ENCODE measurements around the gene PROSER2. TPM values are rescaled to one million over a fixed set of nuclear protein-coding genes. Genes with fewer than 3 reads are reported as not detected.

The PROSER2 gene
- total and polyA plus RNA-seq, 9 of the 15 experiments (the other 6 are each of a cell fraction or from before 2014, with no cell fraction given) = 0.62 to 14.8 (median 2.9) TPM

DNA sequence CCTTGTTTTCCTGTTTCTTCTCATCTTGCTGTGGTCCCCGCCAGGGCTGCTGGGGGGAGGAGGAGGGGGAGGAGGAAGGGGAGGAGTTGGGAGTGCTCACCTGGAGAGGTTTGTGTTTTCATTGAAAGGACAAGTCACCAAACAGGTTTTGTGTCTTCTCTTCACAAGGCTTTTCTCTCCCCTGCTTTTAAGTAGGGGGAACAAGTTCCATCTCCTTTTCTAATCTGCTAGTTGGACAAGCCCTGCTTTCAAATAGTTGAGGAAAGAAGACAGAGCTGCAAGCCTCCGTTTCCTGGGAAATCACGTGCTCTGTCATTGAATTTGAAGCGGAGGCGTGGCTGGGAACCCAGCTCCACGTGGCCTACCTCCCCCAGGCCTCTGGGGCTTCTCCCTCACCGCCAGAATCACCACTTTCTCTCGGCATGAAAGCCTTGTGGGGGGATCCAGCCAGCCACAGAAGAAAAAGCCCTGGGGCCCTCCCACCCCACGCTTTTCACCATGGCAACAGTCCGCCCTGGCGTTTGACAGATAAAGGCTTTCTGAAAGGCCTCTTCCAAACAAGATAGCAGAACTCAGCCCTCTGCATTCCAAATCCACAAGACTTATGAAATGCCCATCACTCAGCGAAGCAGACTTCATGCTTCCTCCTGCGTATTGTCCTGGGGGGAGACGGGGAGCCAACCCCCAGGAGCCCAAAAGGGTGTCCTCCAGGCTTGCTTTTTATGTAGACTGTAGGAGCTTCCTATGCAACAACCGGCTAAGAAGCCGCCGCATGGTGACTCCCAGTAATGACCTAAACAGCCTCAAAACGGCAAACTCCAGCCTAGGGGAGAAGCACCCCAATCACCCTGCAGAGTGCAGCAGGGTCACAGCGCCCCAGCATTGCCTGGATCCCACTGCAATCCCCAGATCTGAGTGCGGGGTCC is 51.7 kb downstream of the PROSER2 start (continued):
- TF ChIP-seq, protein P1, sequence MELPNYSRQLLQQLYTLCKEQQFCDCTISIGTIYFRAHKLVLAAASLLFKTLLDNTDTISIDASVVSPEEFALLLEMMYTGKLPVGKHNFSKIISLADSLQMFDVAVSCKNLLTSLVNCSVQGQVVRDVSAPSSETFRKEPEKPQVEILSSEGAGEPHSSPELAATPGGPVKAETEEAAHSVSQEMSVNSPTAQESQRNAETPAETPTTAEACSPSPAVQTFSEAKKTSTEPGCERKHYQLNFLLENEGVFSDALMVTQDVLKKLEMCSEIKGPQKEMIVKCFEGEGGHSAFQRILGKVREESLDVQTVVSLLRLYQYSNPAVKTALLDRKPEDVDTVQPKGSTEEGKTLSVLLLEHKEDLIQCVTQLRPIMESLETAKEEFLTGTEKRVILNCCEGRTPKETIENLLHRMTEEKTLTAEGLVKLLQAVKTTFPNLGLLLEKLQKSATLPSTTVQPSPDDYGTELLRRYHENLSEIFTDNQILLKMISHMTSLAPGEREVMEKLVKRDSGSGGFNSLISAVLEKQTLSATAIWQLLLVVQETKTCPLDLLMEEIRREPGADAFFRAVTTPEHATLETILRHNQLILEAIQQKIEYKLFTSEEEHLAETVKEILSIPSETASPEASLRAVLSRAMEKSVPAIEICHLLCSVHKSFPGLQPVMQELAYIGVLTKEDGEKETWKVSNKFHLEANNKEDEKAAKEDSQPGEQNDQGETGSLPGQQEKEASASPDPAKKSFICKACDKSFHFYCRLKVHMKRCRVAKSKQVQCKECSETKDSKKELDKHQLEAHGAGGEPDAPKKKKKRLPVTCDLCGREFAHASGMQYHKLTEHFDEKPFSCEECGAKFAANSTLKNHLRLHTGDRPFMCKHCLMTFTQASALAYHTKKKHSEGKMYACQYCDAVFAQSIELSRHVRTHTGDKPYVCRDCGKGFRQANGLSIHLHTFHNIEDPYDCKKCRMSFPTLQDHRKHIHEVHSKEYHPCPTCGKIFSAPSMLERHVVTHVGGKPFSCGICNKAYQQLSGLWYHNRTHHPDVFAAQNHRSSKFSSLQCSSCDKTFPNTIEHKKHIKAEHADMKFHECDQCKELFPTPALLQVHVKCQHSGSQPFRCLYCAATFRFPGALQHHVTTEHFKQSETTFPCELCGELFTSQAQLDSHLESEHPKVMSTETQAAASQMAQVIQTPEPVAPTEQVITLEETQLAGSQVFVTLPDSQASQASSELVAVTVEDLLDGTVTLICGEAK (IDR thresholded peaks at IDR 0.05) = no peak
- TF ChIP-seq, protein P1 (CRISPR knock-in tag; IDR thresholded peaks at IDR 0.05) = no peak
- TF ChIP-seq NCOA1 (IDR thresholded peaks at IDR 0.05; ENCODE audit: low read depth) (no peak), TAF1 (IDR thresholded peaks at IDR 0.05; ENCODE audit: control insufficient read depth, extremely low read depth, insufficient read depth, low read length, severe bottlenecking) (no peak), YBX1 (IDR thresholded peaks at IDR 0.05) (no peak), CHD1 (IDR thresholded peaks at IDR 0.05; ENCODE audit: low read length) (no peak), ZNF175 (CRISPR knock-in tag; IDR thresholded peaks at IDR 0.05; ENCODE audit: low read depth) (no peak), SMARCA5 (IDR thresholded peaks at IDR 0.05) (no peak), WHSC1 (IDR thresholded peaks at IDR 0.05; ENCODE audit: low read length) (no peak)
- TF ChIP-seq, protein P2, sequence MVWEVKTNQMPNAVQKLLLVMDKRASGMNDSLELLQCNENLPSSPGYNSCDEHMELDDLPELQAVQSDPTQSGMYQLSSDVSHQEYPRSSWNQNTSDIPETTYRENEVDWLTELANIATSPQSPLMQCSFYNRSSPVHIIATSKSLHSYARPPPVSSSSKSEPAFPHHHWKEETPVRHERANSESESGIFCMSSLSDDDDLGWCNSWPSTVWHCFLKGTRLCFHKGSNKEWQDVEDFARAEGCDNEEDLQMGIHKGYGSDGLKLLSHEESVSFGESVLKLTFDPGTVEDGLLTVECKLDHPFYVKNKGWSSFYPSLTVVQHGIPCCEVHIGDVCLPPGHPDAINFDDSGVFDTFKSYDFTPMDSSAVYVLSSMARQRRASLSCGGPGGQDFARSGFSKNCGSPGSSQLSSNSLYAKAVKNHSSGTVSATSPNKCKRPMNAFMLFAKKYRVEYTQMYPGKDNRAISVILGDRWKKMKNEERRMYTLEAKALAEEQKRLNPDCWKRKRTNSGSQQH (CRISPR knock-in tag; IDR thresholded peaks at IDR 0.05) = 0 out of 2 replicates have a peak, but pooled peaks have one; percentile 19
- TF ChIP-seq, protein P3, sequence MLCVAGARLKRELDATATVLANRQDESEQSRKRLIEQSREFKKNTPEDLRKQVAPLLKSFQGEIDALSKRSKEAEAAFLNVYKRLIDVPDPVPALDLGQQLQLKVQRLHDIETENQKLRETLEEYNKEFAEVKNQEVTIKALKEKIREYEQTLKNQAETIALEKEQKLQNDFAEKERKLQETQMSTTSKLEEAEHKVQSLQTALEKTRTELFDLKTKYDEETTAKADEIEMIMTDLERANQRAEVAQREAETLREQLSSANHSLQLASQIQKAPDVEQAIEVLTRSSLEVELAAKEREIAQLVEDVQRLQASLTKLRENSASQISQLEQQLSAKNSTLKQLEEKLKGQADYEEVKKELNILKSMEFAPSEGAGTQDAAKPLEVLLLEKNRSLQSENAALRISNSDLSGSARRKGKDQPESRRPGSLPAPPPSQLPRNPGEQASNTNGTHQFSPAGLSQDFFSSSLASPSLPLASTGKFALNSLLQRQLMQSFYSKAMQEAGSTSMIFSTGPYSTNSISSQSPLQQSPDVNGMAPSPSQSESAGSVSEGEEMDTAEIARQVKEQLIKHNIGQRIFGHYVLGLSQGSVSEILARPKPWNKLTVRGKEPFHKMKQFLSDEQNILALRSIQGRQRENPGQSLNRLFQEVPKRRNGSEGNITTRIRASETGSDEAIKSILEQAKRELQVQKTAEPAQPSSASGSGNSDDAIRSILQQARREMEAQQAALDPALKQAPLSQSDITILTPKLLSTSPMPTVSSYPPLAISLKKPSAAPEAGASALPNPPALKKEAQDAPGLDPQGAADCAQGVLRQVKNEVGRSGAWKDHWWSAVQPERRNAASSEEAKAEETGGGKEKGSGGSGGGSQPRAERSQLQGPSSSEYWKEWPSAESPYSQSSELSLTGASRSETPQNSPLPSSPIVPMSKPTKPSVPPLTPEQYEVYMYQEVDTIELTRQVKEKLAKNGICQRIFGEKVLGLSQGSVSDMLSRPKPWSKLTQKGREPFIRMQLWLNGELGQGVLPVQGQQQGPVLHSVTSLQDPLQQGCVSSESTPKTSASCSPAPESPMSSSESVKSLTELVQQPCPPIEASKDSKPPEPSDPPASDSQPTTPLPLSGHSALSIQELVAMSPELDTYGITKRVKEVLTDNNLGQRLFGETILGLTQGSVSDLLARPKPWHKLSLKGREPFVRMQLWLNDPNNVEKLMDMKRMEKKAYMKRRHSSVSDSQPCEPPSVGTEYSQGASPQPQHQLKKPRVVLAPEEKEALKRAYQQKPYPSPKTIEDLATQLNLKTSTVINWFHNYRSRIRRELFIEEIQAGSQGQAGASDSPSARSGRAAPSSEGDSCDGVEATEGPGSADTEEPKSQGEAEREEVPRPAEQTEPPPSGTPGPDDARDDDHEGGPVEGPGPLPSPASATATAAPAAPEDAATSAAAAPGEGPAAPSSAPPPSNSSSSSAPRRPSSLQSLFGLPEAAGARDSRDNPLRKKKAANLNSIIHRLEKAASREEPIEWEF (CRISPR knock-in tag; IDR thresholded peaks at IDR 0.05) = no peak
